HepG2 (cell line): ENCODE data around the gene CCL7. TPM values are rescaled to one million over a fixed set of nuclear protein-coding genes. Genes with fewer than 3 reads are reported as not detected.

Experiments
- ATAC-seq: fragments of 200-7000 bp; cut with Tn5 transposase; 3 replicates; pipeline ENCODE4 v1.9.1; 2020; ENCODE audit warnings: mild to moderate bottlenecking, moderate library complexity
- BruUV-seq: library from RNA; stranded (reverse); fragments of 400-500 nt; replicated peaks from 2 replicates; lab custom pipeline; 2021; lab: Mats Ljungman, UMichigan
- CTCF ChIA-PET: fragments of 300-600 bp; formaldehyde crosslinking; extraction: SDS; loops from one replicate; lab custom pipeline; 2021; ENCODE audit warnings: low total read pairs, inconsistent platforms, low intra/inter-chr PET ratio; lab: Yijun Ruan, JAX
- POLR2A ChIA-PET: fragments of 350-600 bp; sonication (Branson Sonifier 250); formaldehyde crosslinking; loops from one replicate; lab custom pipeline; 2020; ENCODE audit warnings: antibody characterized with exemption, inconsistent platforms; lab: Yijun Ruan, JAX
- DNase-seq: peaks from one replicate; pipeline ENCODE4 v3.0.0-alpha.2; 2015; ENCODE audit warnings: low spot score
- FAIRE-seq: peaks from 3 replicates; lab custom pipeline; 2011; peaks lifted over from hg19 to GRCh38; lab: Jason Lieb, UNC
- H2AFZ ChIP-seq: one replicate; pipeline ENCODE4 v1.6.1; 2011; ENCODE audit warnings: low read length, inconsistent platforms
- H3K27ac ChIP-seq: fragments of 300-600 bp; 3 replicates; pipeline ENCODE4 v1.8.0; 2011; ENCODE audit warnings: mixed run types, mild to moderate bottlenecking, mixed read lengths, low read length, inconsistent platforms; ENCODE audit not compliant: insufficient read depth; ENCODE audit errors: extremely low read length
- H3K27me3 ChIP-seq, 2 experiments: fragments of 200-600 bp in 1 of 2; 2 replicates in 1 of 2; 3 replicates in 1 of 2; pipeline versions ENCODE4 v1.6.0 to v1.8.0; 2011; ENCODE audit warnings: low read length in 2 of 2, mild to moderate bottlenecking in 2 of 2, moderate library complexity in 2 of 2, inconsistent platforms in 1 of 2; ENCODE audit not compliant: insufficient read depth in 2 of 2, control insufficient read depth in 1 of 2
- H3K36me3 ChIP-seq, 2 experiments: fragments of 200-600 bp in 1 of 2; replicated peaks in 1 of 2; 2 replicates in 1 of 2; 3 replicates in 1 of 2; pipeline versions ENCODE4 v1.5.1 to v1.8.0; 2011; ENCODE audit warnings: low read length in 2 of 2, inconsistent platforms in 1 of 2; ENCODE audit not compliant: insufficient read depth in 2 of 2, control insufficient read depth in 1 of 2
- H3K4me1 ChIP-seq: 2 replicates; pipeline ENCODE4 v1.5.1; 2012; ENCODE audit warnings: low read length, inconsistent platforms; ENCODE audit not compliant: insufficient read depth
- H3K4me2 ChIP-seq: 2 replicates; pipeline ENCODE4 v1.6.0; 2011; ENCODE audit warnings: low read depth, low read length, inconsistent platforms
- H3K4me3 ChIP-seq, 3 experiments: fragments of 200-600 bp in 1 of 3; sonication (generic), shearing (Covaris generic) in 1 of 3; replicated peaks in 1 of 3; 2 replicates each; pipeline ENCODE4 v1.5.1; 2011 to 2016; ENCODE audit warnings: low read length in 3 of 3, inconsistent platforms in 2 of 3, low read depth in 2 of 3, mild to moderate bottlenecking in 2 of 3, control low read depth in 1 of 3, mixed read lengths in 1 of 3; ENCODE audit not compliant: insufficient read depth in 1 of 3
- H3K79me2 ChIP-seq: one replicate; pipeline ENCODE4 v1.6.1; 2011; ENCODE audit warnings: low read length, inconsistent platforms; ENCODE audit not compliant: insufficient read depth
- H3K9ac ChIP-seq: 2 replicates; pipeline ENCODE4 v1.6.0; 2011; ENCODE audit warnings: mild to moderate bottlenecking, low read depth, low read length, inconsistent platforms; ENCODE audit not compliant: insufficient read depth
- H3K9me3 ChIP-seq: 2 replicates; pipeline ENCODE4 v1.5.1; 2012; ENCODE audit warnings: mild to moderate bottlenecking, low read length
- H4K20me1 ChIP-seq: 2 replicates; pipeline ENCODE4 v1.6.0; 2011; ENCODE audit warnings: inconsistent platforms, mild to moderate bottlenecking, low read length, moderate library complexity; ENCODE audit not compliant: insufficient read depth
- PRMT3 ChIP-seq: sonication (generic); formaldehyde crosslinking; IDR thresholded peaks from 2 replicates; pipeline ENCODE4 v1.8.1; 2022; ENCODE audit warnings: low read depth, mild to moderate bottlenecking, moderate library complexity, missing genetic modification reagents, borderline replicate concordance
- ZEB1 ChIP-seq: IDR thresholded peaks from 2 replicates; pipeline ENCODE4 v1.6.1; 2012; ENCODE audit warnings: mild to moderate bottlenecking, low read depth, inconsistent platforms; ENCODE audit not compliant: insufficient replicate concordance
- ZNF749 ChIP-seq: sonication (generic); formaldehyde crosslinking; IDR thresholded peaks from 2 replicates; pipeline ENCODE4 v1.8.0; 2022; ENCODE audit warnings: mild to moderate bottlenecking, missing genetic modification reagents, moderate library complexity, borderline replicate concordance
- WGBS: methylation state at CpG from one replicate; pipeline ENCODE4 v1.1.6; 2017; ENCODE audit warnings: low lambda C conversion rate; 5-methylcytosine and 5-hydroxymethylcytosine counted together
- in situ Hi-C: cut with HindIII; loops from 2 replicates; pipeline ENCODE4 v1.10.0; 2017; ENCODE audit warnings: low pct_unique_long_range_greater_than_20kb; ENCODE audit not compliant: extremely low pct_ligation_motif_present
- intact Hi-C: fragments of 100-400 bp; cut with micrococcal nuclease; formaldehyde crosslinking; loops from one replicate; pipeline ENCODE4 v1.10.0; 2022; ENCODE audit not compliant: unreplicated experiment
- polyA plus RNA-seq, 8 experiments: library from polyadenylated mRNA; depleted of rRNA in 3 of 8; stranded (reverse) in 7 of 8; unstranded in 1 of 8; fragments of >200 nt; fragmentation: Illumina TruSeq in 4 of 8; extraction: Trizol in 4 of 8; gene quantifications; 2 replicates each; pipeline versions ENCODE4 v1.2.1 to v1.2.3, GENCODE V29; 2011 to 2016; ENCODE audit warnings: low read depth in 4 of 8, missing spikeins in 1 of 8, mixed read lengths in 1 of 8; ENCODE audit not compliant: insufficient read depth in 1 of 8
- total RNA-seq, 5 experiments: library from RNA; depleted of rRNA; stranded (reverse); fragments of >200 nt; fragmentation: Illumina TruSeq; extraction: Trizol; gene quantifications; 2 replicates each; pipeline ENCODE4 v1.2.3, GENCODE V29; 2016; ENCODE audit warnings: low read depth in 1 of 5

The CCL7 gene
- total and polyA plus RNA-seq, 2 of the 13 experiments (the other 11 are each of a cell fraction or from before 2014, with no cell fraction given), result not detected

DNA sequence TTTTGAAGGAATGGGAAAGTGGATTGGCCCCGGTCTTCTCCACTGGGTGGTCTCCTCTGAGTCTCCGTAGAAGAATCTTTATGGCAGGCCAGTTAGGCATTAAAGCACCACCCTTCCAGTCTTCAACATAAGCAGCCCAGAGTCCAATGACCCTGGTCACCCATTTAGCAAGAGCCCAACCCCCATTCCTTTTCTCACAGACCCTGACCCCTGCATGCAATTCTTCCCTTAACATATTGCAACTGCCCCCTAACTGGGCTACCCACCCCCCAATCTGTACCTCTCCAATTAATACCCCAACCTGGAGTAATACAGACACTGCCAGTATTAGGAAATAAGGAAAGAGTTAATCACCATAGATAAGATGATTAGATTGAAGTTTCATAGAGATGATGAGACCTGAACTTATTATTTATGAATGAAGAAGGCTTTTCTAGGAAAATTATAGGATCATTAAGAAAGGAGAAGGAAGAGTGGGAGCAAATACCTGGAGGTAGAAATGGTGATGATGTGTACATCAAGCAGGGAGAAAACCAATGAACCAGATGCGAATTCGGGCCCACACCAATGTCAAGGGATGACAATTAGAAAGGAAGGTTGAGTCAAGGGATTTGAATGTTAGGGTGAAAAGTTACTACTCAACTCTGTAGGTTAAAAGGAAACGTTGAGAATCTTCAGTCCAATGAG lies 12.6 kb upstream of the CCL7 start:
- Histone ChIP-seq H3K27ac (no peak overlapping the region), H2AFZ (no peak overlapping the region), H3K27me3 (no peaks in the 10 kb centered on the region), H4K20me1 (no peaks in the 10 kb centered on the region), H3K4me2 (no peak overlapping the region), H3K36me3 (no peaks in the 10 kb centered on the region), H3K9ac (no peak overlapping the region), H3K4me3 (no peak overlapping the region), H3K9me3 (no peaks in the 10 kb centered on the region), H3K79me2 (no peaks in the 10 kb centered on the region), H3K4me1 (no peaks in the 10 kb centered on the region)
- in situ Hi-C loops, result no loop called here
- WGBS, result 0% methylated on average over 5 of the region's 5 CpGs
- no peak for ATAC-seq
- ChIA-PET CTCF (no interaction called here), POLR2A (no interaction called here)
- FAIRE-seq, result no peak
- no TSS peak for BruUV-seq
- intact Hi-C loops, result no loop called here
- TF ChIP-seq PRMT3 (no peak), ZNF749 (CRISPR knock-in tag) (no peak)
- no peak for DNase-seq

DNA sequence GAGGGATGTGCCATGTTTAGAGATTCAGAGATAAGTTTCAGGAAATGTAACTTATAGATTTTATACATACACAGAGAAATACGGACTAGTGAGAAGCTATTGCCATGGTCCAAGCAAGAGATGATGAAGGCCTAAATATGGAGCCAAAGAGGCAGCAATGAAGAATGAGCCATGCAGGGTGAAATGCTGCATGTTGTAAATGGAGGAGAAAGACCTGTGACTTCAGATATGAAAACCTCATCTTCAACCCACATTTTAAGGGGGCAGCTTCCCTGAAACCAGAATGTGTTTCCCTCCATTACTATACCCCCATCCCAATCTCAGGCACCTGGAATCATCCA lies 12.1 kb upstream of the CCL7 start:
- Histone ChIP-seq H3K27ac (no peak overlapping the region), H2AFZ (no peak overlapping the region), H3K4me1 (no peaks in the 10 kb centered on the region), H3K4me3 (no peak overlapping the region), H3K9me3 (no peaks in the 10 kb centered on the region), H3K9ac (no peak overlapping the region), H3K79me2 (no peaks in the 10 kb centered on the region), H4K20me1 (no peaks in the 10 kb centered on the region), H3K36me3 (no peaks in the 10 kb centered on the region), H3K4me2 (no peak overlapping the region)
- in situ Hi-C loops (no loop called here), intact Hi-C loops (no loop called here)
- DNase-seq, result no peak
- no peak for FAIRE-seq
- WGBS, result 4% methylated on average over 1 of the region's 1 CpG
- no TSS peak for BruUV-seq
- ChIA-PET POLR2A (no interaction called here), CTCF (no interaction called here)
- no peak for ATAC-seq
- no peak for TF ChIP-seq ZEB1
- TF ChIP-seq, all 625 proteins: peak for 0
- no peaks in the 10 kb centered on the region for H3K27me3 ChIP-seq
